NCI-H226 (cell line): Measurements from ENCODE around the gene POC1A.

Experiments
- DNase-seq: peaks from one replicate; pipeline ENCODE4 v3.0.0-alpha.2; 2015

Gene POC1A

GRCh38 chr3:52150357-52150756 lies 3.9 kb downstream of the POC1A start:
- no peak for DNase-seq

GRCh38 chr3:52149726-52150125 lies 4.5 kb downstream of the POC1A start:
- DNase-seq: no peak

GRCh38 chr3:52149021-52149420 lies 5.2 kb downstream of the POC1A start:
- DNase-seq: no peak

GRCh38 chr3:52147804-52148203 lies 6.4 kb downstream of the POC1A start:
- no peak for DNase-seq

- DNase-seq: no peak
Observed at GRCh38 chr3:52146811-52147210, 7.4 kb downstream of the POC1A start.

GRCh38 chr3:52146189-52146588 lies 8.0 kb downstream of the POC1A start:
- no peak for DNase-seq

GRCh38 chr3:52145736-52146110 lies 8.5 kb downstream of the POC1A start:
- no peak for DNase-seq

GRCh38 chr3:52144796-52145735 lies 9.2 kb downstream of the POC1A start:
- DNase-seq: no peak

GRCh38 chr3:52144034-52144795 lies 10.0 kb downstream of the POC1A start:
- peak; percentile 27 for DNase-seq

- DNase-seq: no peak
Observed at GRCh38 chr3:52143616-52144015, 10.6 kb downstream of the POC1A start.

- DNase-seq: no peak
Observed at GRCh38 chr3:52143156-52143555, 11.1 kb downstream of the POC1A start.

- no peak for DNase-seq
Observed at GRCh38 chr3:52141751-52142150, 12.5 kb downstream of the POC1A start.

- no peak for DNase-seq
Observed at GRCh38 chr3:52140769-52141168, 13.5 kb downstream of the POC1A start.

- DNase-seq: no peak
Observed at GRCh38 chr3:52140000-52140399, 14.2 kb downstream of the POC1A start.

- DNase-seq: no peak
Observed at GRCh38 chr3:52137311-52137710, 16.9 kb downstream of the POC1A start.

- no peak for DNase-seq
Observed at GRCh38 chr3:52136513-52136912, 17.7 kb downstream of the POC1A start.

GRCh38 chr3:52135332-52135731 lies 18.9 kb downstream of the POC1A start:
- DNase-seq: no peak

- no peak for DNase-seq
Observed at GRCh38 chr3:52134761-52135160, 19.5 kb downstream of the POC1A start.

GRCh38 chr3:52132930-52133329 lies 21.3 kb downstream of the POC1A start:
- DNase-seq: no peak

- DNase-seq: no peak
Observed at GRCh38 chr3:52132041-52132440, 22.2 kb downstream of the POC1A start.

GRCh38 chr3:52130966-52131622 lies 23.1 kb downstream of the POC1A start:
- DNase-seq: no peak

- DNase-seq: peak; percentile 75
Observed at GRCh38 chr3:52128118-52128683, 26.0 kb downstream of the POC1A start.

- no peak for DNase-seq
Observed at GRCh38 chr3:52126500-52126899, 27.7 kb downstream of the POC1A start.
